Neural cell (in vitro differentiated cells): ENCODE measurements around the gene QSER1.
"Not testable (repeated sequence)": the region's sequence is repeated elsewhere in the genome, so short reads cannot be mapped to it uniquely, and the experiment has no call there.

ENCODE experiments used
- EZH2 ChIP-seq: fragments of 200-600, 300-800 bp; shearing (Covaris generic), sonication (generic); IDR thresholded peaks from 2 replicates; pipeline ENCODE4 v1.6.1; 2014; ENCODE audit warnings: antibody characterized with exemption, low read length, borderline replicate concordance, mild to moderate bottlenecking; ENCODE audit not compliant: insufficient read depth, poor library complexity, severe bottlenecking
- POLR2AphosphoS5 ChIP-seq: IDR thresholded peaks from 2 replicates; pipeline ENCODE4 v1.6.1; 2012
- SMC3 ChIP-seq: fragments of 450-650 bp; conservative IDR thresholded peaks from 2 replicates; pipeline ENCODE4 v1.6.1; 2014; ENCODE audit warnings: antibody characterized with exemption, mild to moderate bottlenecking, moderate library complexity; ENCODE audit not compliant: poor library complexity
- TAF1 ChIP-seq: IDR thresholded peaks from 2 replicates; pipeline ENCODE4 v1.6.1; 2012; ENCODE audit warnings: low read depth
- TF ChIP-seq, protein P1 (sequence below): IDR thresholded peaks from 2 replicates; pipeline ENCODE4 v1.6.1; 2012; ENCODE audit warnings: borderline replicate concordance
- TF ChIP-seq, protein P2 (sequence below): fragments of 450-650 bp; IDR thresholded peaks from 2 replicates; pipeline ENCODE4 v1.5.1; 2014; ENCODE audit warnings: antibody characterized with exemption, mild to moderate bottlenecking, moderate library complexity; ENCODE audit not compliant: poor library complexity, severe bottlenecking

DNA sequence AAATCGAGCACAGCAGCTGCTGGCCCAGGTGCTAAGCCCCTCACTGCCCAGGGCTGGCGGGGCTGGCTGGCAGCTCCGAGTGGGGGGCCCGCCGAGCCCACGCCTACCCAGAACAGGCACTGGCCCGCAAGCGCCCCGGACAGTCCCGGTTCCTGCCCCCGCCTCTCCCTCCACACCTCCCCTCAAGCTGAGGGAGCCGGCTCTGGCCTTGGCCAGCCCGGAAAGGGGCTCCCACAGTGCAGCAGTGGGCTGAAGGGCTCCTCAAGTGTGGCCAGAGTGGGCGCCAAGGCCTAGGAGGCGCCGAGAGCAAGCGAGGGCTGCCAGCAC is 4.3 kb upstream of the QSER1 start:
- TF ChIP-seq POLR2AphosphoS5, EZH2, SMC3, TAF1: not testable (repeated sequence)
- TF ChIP-seq, protein P1, sequence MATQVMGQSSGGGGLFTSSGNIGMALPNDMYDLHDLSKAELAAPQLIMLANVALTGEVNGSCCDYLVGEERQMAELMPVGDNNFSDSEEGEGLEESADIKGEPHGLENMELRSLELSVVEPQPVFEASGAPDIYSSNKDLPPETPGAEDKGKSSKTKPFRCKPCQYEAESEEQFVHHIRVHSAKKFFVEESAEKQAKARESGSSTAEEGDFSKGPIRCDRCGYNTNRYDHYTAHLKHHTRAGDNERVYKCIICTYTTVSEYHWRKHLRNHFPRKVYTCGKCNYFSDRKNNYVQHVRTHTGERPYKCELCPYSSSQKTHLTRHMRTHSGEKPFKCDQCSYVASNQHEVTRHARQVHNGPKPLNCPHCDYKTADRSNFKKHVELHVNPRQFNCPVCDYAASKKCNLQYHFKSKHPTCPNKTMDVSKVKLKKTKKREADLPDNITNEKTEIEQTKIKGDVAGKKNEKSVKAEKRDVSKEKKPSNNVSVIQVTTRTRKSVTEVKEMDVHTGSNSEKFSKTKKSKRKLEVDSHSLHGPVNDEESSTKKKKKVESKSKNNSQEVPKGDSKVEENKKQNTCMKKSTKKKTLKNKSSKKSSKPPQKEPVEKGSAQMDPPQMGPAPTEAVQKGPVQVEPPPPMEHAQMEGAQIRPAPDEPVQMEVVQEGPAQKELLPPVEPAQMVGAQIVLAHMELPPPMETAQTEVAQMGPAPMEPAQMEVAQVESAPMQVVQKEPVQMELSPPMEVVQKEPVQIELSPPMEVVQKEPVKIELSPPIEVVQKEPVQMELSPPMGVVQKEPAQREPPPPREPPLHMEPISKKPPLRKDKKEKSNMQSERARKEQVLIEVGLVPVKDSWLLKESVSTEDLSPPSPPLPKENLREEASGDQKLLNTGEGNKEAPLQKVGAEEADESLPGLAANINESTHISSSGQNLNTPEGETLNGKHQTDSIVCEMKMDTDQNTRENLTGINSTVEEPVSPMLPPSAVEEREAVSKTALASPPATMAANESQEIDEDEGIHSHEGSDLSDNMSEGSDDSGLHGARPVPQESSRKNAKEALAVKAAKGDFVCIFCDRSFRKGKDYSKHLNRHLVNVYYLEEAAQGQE, result not testable (repeated sequence)
- TF ChIP-seq, protein P2, sequence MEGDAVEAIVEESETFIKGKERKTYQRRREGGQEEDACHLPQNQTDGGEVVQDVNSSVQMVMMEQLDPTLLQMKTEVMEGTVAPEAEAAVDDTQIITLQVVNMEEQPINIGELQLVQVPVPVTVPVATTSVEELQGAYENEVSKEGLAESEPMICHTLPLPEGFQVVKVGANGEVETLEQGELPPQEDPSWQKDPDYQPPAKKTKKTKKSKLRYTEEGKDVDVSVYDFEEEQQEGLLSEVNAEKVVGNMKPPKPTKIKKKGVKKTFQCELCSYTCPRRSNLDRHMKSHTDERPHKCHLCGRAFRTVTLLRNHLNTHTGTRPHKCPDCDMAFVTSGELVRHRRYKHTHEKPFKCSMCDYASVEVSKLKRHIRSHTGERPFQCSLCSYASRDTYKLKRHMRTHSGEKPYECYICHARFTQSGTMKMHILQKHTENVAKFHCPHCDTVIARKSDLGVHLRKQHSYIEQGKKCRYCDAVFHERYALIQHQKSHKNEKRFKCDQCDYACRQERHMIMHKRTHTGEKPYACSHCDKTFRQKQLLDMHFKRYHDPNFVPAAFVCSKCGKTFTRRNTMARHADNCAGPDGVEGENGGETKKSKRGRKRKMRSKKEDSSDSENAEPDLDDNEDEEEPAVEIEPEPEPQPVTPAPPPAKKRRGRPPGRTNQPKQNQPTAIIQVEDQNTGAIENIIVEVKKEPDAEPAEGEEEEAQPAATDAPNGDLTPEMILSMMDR, result not testable (repeated sequence)
